ENCODE results near the gene DOK7. TPM values are rescaled to one million over a fixed set of nuclear protein-coding genes. Genes with fewer than 3 reads are reported as not detected.

The DOK7 gene
- total and polyA plus RNA-seq, 2 donors, result 0.33 to 1.8 TPM

DNA sequence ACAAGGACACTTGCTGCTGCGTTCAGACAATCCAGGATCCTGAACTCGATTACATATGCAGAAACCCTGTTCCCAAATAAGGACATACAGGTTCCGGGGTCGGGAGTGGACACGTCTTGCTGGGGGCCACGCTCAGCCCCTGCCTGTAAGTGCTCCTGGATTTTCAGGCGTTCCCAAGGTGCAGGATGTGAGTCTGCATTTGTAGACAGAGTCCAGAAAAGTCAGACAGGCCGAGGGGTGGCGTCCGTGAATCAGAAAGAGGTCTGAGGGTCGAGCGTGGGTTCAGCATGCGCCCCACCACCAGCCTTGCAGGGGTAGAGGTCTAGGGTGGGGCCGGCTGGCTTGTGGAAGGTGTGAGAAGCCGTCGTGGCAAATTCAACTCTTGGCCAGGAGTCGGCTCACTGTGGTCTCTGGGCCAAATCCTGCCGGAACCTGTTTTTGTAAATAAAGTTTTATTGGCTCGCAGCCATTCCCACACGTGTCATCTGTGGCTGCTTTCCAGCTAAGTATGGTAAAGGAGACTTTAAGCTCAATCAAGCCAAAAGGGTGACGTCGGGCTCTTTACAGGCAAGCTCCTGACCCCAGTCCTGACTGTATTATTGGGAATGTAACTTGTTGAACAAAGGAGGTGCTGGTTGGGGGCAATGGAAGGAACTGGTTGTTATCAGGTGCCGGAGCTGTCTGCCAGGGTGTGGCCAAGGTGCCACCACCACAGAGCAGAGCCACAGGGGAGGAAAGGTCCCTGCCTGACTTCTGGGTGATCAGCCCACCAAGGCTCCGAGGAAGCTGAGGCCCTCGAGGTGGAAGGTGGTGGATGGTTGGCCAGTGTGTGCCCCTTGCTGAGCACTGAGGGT is 7.4 kb downstream of the DOK7 start:
- H3K27ac ChIP-seq (ENCODE audit: low read depth in 1 of 2, low read length in 1 of 2), result no peak overlapping the region
- no peaks in the 10 kb centered on the region for H3K36me3 ChIP-seq (ENCODE audit: control insufficient read depth in 2 of 2, insufficient read depth in 2 of 2, low read length in 1 of 2)
- H3K27me3 ChIP-seq (ENCODE audit: control insufficient read depth in 2 of 2, insufficient read depth in 1 of 2, low read length in 1 of 2), result peaks cover 2 to 11% of the 10 kb centered on the region in 2 donors
- WGBS, result 91% methylated on average over 25 of the region's 25 CpGs
- no peaks in the 10 kb centered on the region for H3K9me3 ChIP-seq (ENCODE audit: control insufficient read depth in 2 of 2, insufficient read depth in 1 of 2, low read length in 1 of 2)
- H3K4me1 ChIP-seq (ENCODE audit: control insufficient read depth in 2 of 2, insufficient read depth in 2 of 2, low read length in 2 of 2), result no peaks in the 10 kb centered on the region
- H3K4me3 ChIP-seq (ENCODE audit: low read length in 2 of 2), result no peak overlapping the region
- DNase-seq (ENCODE audit: low read depth in 6 of 9, low spot score in 9 of 9), result no peak

DNA sequence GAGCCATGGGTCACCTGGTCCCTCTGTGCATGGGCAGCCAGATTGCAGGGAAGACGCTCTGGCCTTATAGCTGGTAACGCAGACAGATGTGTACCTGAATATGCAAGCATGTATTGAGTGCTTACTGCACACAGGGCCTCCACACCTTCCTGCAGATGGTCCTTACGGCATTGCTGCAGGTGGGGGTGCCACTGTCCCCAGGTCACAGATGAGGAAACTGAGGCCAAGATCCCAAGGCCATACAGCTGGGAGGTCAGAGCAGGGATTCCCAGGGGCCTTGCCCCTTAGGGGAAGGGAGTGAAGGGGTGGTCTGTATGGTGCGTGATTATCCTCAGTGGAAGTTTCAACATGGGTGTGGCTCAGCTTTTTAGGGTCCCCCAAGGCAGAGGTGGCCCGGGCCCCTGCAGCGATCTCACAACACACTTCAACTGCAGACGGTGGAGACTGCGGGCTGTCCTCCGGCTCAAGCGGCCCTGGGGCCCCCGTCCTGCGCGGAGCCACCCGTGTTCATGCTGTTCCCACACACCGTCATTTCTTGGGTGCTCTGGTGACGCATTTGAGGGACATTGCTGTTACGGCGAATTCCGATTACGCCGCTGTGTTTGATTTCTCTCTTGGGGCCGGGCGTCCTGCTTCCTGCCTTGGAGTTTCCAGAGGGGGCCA is 8.1 kb downstream of the DOK7 start:
- no peak overlapping the region for H3K27ac ChIP-seq (ENCODE audit: low read depth in 1 of 2, low read length in 1 of 2)
- 97% methylated on average over 23 of the region's 23 CpGs for WGBS
- no peak overlapping the region for H3K4me3 ChIP-seq (ENCODE audit: low read length in 2 of 2)
- H3K4me1 ChIP-seq (ENCODE audit: control insufficient read depth in 2 of 2, insufficient read depth in 2 of 2, low read length in 2 of 2), result no peaks in the 10 kb centered on the region
- no peaks in the 10 kb centered on the region for H3K9me3 ChIP-seq (ENCODE audit: control insufficient read depth in 2 of 2, insufficient read depth in 1 of 2, low read length in 1 of 2)
- H3K36me3 ChIP-seq (ENCODE audit: control insufficient read depth in 2 of 2, insufficient read depth in 2 of 2, low read length in 1 of 2), result no peaks in the 10 kb centered on the region
- H3K27me3 ChIP-seq (ENCODE audit: control insufficient read depth in 2 of 2, insufficient read depth in 1 of 2, low read length in 1 of 2), result peaks cover under 1 to 4% of the 10 kb centered on the region in 2 donors
- DNase-seq (ENCODE audit: low read depth in 6 of 9, low spot score in 9 of 9), result no peak

DNA sequence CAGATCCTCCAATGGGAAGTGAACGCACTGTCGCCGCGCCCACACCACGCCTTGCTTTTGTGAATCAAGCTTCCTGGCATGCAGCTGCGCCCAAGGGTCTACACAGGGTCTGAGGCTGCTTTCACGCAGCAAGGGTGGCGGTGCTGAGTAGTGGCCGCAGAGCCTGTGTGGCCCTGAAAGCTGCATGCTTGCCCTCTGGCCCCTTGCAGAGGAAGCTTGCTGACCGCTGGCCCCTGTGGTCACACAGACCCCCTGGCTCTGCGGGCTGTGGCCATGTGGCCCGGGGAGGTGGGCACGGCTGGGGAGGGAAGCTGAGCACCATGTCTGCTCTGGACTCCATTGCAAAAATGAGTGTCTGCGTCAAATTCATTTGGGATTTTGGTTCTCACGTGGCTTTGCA is 8.8 kb downstream of the DOK7 start:
- Histone ChIP-seq H3K27ac (ENCODE audit: low read depth in 1 of 2, low read length in 1 of 2) (no peak overlapping the region), H3K27me3 (ENCODE audit: control insufficient read depth in 2 of 2, insufficient read depth in 1 of 2, low read length in 1 of 2) (no peaks in the 10 kb centered on the region), H3K36me3 (ENCODE audit: control insufficient read depth in 2 of 2, insufficient read depth in 2 of 2, low read length in 1 of 2) (no peaks in the 10 kb centered on the region), H3K4me1 (ENCODE audit: control insufficient read depth in 2 of 2, insufficient read depth in 2 of 2, low read length in 2 of 2) (no peaks in the 10 kb centered on the region), H3K4me3 (ENCODE audit: low read length in 2 of 2) (no peak overlapping the region), H3K9me3 (ENCODE audit: control insufficient read depth in 2 of 2, insufficient read depth in 1 of 2, low read length in 1 of 2) (no peaks in the 10 kb centered on the region)
- WGBS, result 89% methylated on average over 15 of the region's 15 CpGs
- DNase-seq (ENCODE audit: low read depth in 6 of 9, low spot score in 9 of 9), result no peak

DNA sequence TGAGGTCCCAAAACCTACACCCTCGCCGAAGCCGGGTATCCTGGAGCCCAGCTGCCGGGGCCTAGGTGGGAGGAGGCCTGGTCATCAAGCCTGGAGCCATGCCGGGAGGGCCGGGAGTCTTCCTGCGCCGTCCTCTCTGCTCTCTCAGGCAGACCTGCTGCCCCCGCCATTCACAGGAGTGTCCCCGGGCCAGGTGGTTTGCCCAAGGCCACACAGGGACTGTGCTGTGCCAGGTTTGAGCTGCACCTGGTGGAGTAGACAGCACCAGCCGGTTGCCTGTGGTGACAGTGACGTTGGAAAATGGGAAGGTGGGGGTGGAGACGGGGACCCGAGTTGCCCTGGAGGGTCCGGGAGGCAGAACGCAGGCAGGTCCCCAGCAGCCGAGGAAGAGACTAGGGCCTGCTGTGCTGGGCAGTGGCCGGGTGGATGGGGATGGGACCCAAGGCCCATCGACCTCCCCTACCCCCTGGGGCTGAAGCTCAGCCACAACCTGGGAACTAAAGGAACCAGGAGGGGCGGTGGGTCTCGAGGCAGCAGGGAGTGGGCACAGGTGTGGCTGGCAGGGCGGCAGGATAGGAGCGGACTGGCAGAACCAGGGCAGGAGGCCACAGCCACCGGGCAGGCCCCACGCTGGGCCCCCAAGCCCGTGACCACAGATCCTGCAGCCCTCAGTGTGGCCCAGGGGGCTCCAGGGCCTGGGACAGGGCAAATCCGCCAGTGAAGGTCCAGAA is 9.5 kb downstream of the DOK7 start:
- no peak overlapping the region for H3K27ac ChIP-seq (ENCODE audit: low read depth in 1 of 2, low read length in 1 of 2)

DNA sequence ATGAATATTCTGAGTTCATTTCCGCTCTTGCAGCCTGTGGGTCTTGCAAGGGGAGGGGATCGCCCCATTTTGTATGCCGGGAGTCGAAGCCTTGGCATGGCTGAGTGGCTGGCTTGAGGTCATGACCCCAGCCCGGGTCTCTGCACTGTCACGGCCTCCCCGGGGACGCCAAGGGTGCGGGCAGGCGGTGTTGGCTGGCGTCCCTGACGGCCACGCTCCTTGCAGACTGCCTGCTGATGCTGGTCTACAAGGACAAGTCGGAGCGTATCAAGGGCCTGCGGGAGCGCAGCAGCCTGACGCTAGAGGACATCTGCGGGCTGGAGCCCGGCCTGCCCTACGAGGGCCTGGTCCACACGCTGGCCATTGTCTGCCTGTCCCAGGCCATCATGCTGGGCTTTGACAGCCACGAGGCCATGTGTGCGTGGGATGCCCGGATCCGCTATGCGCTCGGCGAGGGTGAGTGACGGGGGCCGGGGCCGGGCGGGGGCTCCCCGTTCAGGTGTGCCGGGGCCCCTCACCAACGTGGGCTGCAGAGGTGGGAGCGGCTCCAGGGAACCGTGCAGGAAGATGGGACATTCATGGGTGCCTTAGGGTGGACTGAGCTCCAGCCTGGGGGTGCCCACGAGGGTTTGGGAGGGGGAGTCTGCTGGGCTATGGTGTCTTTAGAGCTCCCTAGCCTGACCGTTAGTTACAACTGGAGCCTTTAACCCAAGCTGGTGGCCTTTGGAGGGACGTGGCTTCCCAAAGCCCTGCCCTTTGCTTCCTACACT is 10.3 kb downstream of the DOK7 start:
- 86% methylated on average over 41 of the region's 41 CpGs for WGBS
- no peaks in the 10 kb centered on the region for H3K9me3 ChIP-seq (ENCODE audit: control insufficient read depth in 2 of 2, insufficient read depth in 1 of 2, low read length in 1 of 2)
- H3K4me3 ChIP-seq (ENCODE audit: low read length in 2 of 2), result no peak overlapping the region
- H3K36me3 ChIP-seq (ENCODE audit: control insufficient read depth in 2 of 2, insufficient read depth in 2 of 2, low read length in 1 of 2), result no peaks in the 10 kb centered on the region
- H3K27ac ChIP-seq (ENCODE audit: low read depth in 1 of 2, low read length in 1 of 2), result no peak overlapping the region
- no peaks in the 10 kb centered on the region for H3K4me1 ChIP-seq (ENCODE audit: control insufficient read depth in 2 of 2, insufficient read depth in 2 of 2, low read length in 2 of 2)
- no peaks in the 10 kb centered on the region for H3K27me3 ChIP-seq (ENCODE audit: control insufficient read depth in 2 of 2, insufficient read depth in 1 of 2, low read length in 1 of 2)
- no peak for DNase-seq (ENCODE audit: low read depth in 6 of 9, low spot score in 9 of 9)

More for the DNA sequence above, 9.5 kb downstream of the DOK7 start:
- DNase-seq (ENCODE audit: low read depth in 6 of 9, low spot score in 9 of 9), result no peak
- Histone ChIP-seq H3K4me3 (ENCODE audit: low read length in 2 of 2) (no peak overlapping the region), H3K27me3 (ENCODE audit: control insufficient read depth in 2 of 2, insufficient read depth in 1 of 2, low read length in 1 of 2) (no peaks in the 10 kb centered on the region), H3K36me3 (ENCODE audit: control insufficient read depth in 2 of 2, insufficient read depth in 2 of 2, low read length in 1 of 2) (no peaks in the 10 kb centered on the region), H3K4me1 (ENCODE audit: control insufficient read depth in 2 of 2, insufficient read depth in 2 of 2, low read length in 2 of 2) (no peaks in the 10 kb centered on the region), H3K9me3 (ENCODE audit: control insufficient read depth in 2 of 2, insufficient read depth in 1 of 2, low read length in 1 of 2) (no peaks in the 10 kb centered on the region)
- WGBS, result 94% methylated on average over 27 of the region's 27 CpGs

DNA sequence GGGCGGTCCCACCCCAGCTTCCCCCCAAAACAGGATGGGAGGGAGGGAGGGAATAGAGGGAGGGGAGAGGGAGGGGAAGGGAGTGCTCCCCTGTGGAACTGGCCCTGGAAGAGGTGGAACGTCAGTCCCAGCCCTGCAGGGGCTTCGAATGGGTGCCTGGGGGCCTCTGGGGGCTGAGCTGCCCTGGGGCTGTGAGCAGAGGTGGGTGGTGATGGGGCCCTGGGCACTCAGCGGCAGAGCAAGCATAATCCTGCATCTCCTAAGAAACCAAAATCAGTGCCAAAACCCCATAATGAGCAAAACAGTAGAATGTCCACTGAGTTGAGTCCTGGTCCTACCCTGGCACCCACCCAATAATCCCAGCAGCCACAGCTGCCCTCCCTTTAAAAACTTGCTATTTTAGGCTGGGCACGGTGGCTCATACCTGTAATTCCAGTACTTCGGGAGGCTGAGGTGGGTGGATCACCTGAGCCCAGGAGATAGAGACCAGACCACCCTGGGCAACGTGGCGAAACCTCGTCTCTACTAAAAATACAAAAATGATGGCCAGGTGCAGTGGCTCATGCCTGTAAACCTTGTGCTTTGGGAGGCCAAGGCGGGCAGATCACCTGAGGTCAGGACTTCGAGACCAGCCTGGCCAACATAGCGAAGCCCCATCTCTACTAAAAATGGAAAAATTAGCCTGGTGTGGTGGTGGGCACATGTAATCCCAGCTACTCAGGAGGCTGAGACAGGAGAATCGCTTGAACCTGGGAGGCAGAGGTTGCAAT is 11.1 kb downstream of the DOK7 start:
- Histone ChIP-seq H3K9me3 (ENCODE audit: control insufficient read depth in 2 of 2, insufficient read depth in 1 of 2, low read length in 1 of 2) (no peaks in the 10 kb centered on the region), H3K27me3 (ENCODE audit: control insufficient read depth in 2 of 2, insufficient read depth in 1 of 2, low read length in 1 of 2) (no peaks in the 10 kb centered on the region), H3K4me3 (ENCODE audit: low read length in 2 of 2) (no peak overlapping the region), H3K36me3 (ENCODE audit: control insufficient read depth in 2 of 2, insufficient read depth in 2 of 2, low read length in 1 of 2) (no peaks in the 10 kb centered on the region), H3K27ac (ENCODE audit: low read depth in 1 of 2, low read length in 1 of 2) (no peak overlapping the region), H3K4me1 (ENCODE audit: control insufficient read depth in 2 of 2, insufficient read depth in 2 of 2, low read length in 2 of 2) (no peaks in the 10 kb centered on the region)
- WGBS, result 91% methylated on average over 13 of the region's 13 CpGs
- DNase-seq (ENCODE audit: low read depth in 6 of 9, low spot score in 9 of 9), result no peak

DNA sequence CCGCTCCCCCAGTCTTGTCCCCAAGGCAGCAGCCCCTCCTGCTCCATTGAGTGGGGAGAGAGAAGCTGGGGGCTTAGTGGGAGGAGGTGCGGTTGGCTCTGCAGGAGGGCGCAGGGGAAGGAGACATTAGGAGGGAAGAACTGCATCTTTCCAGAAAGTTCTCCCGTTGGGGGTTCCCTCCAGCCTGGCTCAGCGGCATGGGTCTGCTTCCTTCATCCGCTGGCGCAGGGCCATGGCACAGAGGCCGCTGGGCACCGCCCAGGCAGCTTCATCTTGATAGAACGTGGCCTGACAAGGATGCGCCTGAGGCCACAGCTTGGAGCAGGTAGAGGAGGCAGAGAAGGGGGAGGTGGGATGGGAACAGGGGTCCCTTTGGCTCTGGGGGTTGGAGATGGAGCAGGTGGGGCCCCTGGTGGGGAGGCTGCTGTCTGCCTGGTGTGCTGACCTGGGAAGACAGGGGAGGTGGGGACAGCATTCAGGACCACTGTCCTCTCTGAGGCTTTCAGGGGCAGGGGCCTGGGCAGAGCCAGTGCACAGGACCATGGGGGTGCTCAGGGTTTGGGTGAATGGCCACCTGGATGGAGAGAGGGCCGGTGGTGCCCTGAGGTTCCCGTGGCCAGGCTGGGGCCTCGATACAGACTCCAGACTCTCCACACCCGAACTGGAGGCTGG is 12.1 kb downstream of the DOK7 start:
- H3K27ac ChIP-seq (ENCODE audit: low read depth in 1 of 2, low read length in 1 of 2), result no peak overlapping the region
- WGBS, result 92% methylated on average over 15 of the region's 15 CpGs
- H3K4me3 ChIP-seq (ENCODE audit: low read length in 2 of 2), result no peak overlapping the region
- peaks cover 0 to 2% of the 10 kb centered on the region in 2 donors for H3K27me3 ChIP-seq (ENCODE audit: control insufficient read depth in 2 of 2, insufficient read depth in 1 of 2, low read length in 1 of 2)
- H3K9me3 ChIP-seq (ENCODE audit: control insufficient read depth in 2 of 2, insufficient read depth in 1 of 2, low read length in 1 of 2), result no peaks in the 10 kb centered on the region
- no peaks in the 10 kb centered on the region for H3K36me3 ChIP-seq (ENCODE audit: control insufficient read depth in 2 of 2, insufficient read depth in 2 of 2, low read length in 1 of 2)
- no peaks in the 10 kb centered on the region for H3K4me1 ChIP-seq (ENCODE audit: control insufficient read depth in 2 of 2, insufficient read depth in 2 of 2, low read length in 2 of 2)
- DNase-seq (ENCODE audit: low read depth in 6 of 9, low spot score in 9 of 9), result no peak

DNA sequence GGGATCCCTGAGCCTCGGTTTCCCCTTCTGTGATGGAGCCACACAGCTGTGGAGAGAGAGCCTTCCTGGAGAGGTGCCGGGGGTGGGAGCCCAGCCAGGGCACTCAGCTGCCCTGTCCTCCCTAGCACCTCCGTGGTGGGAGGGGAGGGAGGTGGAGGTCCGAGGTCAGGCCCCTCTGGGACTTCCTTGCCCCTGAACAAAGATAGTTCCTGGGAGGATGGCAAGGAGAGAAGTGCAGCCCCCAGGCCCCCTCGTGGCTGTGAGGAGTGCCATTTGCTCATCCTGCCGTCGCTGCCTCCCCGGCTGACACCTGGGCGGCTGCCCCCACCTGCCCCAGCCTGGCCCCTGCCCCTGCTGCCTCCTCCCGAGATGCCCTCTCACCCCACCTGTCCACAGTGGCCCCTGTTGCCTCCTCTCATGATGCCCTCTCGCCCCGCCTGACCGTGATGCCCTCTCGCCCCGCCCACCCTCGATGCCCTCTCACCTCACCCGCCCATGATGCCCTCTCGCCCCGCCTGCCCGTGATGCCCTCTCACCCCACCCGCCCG is 12.7 kb downstream of the DOK7 start:
- 74% methylated on average over 22 of the region's 22 CpGs for WGBS
- Histone ChIP-seq H3K4me3 (ENCODE audit: low read length in 2 of 2) (no peak overlapping the region), H3K9me3 (ENCODE audit: control insufficient read depth in 2 of 2, insufficient read depth in 1 of 2, low read length in 1 of 2) (no peaks in the 10 kb centered on the region), H3K27me3 (ENCODE audit: control insufficient read depth in 2 of 2, insufficient read depth in 1 of 2, low read length in 1 of 2) (peaks cover 0 to 5% of the 10 kb centered on the region in 2 donors), H3K27ac (ENCODE audit: low read depth in 1 of 2, low read length in 1 of 2) (no peak overlapping the region), H3K4me1 (ENCODE audit: control insufficient read depth in 2 of 2, insufficient read depth in 2 of 2, low read length in 2 of 2) (no peaks in the 10 kb centered on the region), H3K36me3 (ENCODE audit: control insufficient read depth in 2 of 2, insufficient read depth in 2 of 2, low read length in 1 of 2) (no peaks in the 10 kb centered on the region)
- no peak for DNase-seq (ENCODE audit: low read depth in 6 of 9, low spot score in 9 of 9)

Data from thymus (tissue), 11 donors.